ENCODE data around the gene CENPU.

The CENPU gene

DNA sequence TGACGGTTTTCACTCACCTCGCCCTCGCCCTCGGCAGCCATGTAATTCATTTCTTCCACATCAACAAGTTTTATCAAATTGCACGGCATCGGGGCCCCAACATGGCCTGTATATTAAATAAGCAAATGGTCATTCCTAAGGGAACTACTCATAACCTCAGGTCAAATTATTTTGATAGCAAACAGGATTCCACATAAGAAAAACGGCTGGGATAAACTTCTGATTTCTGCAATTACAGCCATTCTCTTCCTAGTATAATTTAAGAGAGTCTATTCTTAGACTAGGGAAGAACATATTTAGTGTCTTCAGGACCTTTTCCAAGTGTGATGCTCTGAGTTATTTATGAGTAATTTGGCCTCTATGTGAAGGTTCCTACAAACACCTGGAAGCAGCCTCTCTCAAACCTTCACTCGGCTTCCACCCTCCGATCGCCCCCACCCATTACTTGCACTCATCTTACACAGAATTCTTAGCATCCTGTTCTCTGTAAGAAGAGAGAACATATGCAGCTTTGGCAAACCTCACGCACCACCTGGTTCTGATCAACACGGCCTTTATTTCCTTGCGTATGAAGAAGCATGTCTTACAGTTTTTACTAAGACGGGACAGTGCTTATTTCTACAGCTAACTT, 29.4 kb upstream of the CENPU start:
- Mint-ChIP-seq H3K4me1 (ENCODE audit: low read depth) (peaks cover 23% of the 10 kb centered on the region), H3K27me3 (no peaks in the 10 kb centered on the region), H3K9me3 (no peaks in the 10 kb centered on the region), H3K4me3 (no peak overlapping the region), H3K27ac (peak overlapping the region; percentile 34), H3K36me3 (ENCODE audit: low read depth) (peaks cover 73% of the 10 kb centered on the region)

DNA sequence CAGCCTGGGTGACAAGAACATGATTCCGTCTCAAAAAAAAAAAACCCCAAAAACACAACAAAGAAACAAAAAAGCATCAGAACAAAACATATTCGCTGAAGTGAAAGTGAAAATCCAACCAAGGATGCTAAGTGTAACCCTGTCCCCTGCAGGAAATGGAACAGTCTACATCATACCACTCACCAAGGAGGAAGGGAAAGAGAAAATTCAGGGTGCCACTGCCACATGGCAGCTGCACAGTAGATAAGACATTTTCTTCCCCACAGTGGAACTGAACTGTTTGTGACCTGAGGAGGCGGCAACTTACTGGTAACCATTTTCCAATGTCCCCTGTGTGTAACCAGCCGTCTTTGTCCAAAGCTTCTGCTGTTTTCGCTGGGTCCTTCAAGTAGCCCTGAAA, 28.2 kb upstream of the CENPU start:
- peaks cover 23% of the 10 kb centered on the region for H3K4me1 Mint-ChIP-seq (ENCODE audit: low read depth)
- no peaks in the 10 kb centered on the region for H3K9me3 Mint-ChIP-seq
- no peaks in the 10 kb centered on the region for H3K27me3 Mint-ChIP-seq
- peaks cover 69% of the 10 kb centered on the region for H3K36me3 Mint-ChIP-seq (ENCODE audit: low read depth)
- peak overlapping the region; percentile 87 for H3K27ac Mint-ChIP-seq
- H3K4me3 Mint-ChIP-seq = peak overlapping the region; percentile 56

DNA sequence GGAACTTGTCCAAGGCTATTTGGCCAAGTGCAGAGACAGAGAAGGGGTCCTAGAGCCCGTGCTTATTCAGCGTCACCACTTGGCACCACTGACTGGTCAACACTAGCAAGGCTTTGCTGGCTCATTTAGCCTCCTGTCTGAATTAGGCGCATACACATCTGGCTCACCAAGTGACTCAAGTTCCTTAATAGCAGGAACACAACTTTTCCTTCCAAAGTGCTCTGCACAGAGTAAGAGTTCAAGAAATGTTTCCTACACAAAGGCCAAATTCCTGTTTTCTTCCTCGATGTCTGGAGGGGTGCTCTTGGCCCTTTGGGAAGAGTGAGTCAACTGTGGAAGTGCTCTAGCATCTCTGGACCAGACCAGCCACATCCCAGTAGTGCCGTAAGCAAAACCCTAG, 26.8 kb upstream of the CENPU start:
- Mint-ChIP-seq H3K27ac (no peak overlapping the region), H3K4me3 (no peak overlapping the region)

DNA sequence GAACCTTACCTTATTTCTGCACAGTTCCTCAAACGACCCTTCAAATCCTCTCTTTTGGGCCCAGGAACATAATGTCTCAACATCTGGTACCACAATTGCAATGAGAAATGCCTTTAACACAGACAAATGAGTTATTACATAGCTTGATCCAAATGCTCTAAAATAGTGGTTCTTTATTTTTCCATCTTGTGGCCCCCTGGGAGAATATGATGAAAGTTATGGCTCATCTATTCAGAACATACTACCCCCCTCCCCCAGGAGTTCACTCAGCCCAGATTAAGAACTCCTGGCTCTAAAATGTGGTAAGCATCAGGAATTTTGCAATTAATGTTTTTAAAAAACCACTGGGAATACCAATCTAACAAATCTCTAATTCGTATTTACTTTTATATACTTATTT, 23.9 kb upstream of the CENPU start:
- Mint-ChIP-seq H3K4me1 (ENCODE audit: low read depth) (peaks cover 15% of the 10 kb centered on the region), H3K9me3 (no peaks in the 10 kb centered on the region), H3K36me3 (ENCODE audit: low read depth) (peaks cover 63% of the 10 kb centered on the region), H3K4me3 (no peak overlapping the region), H3K27me3 (no peaks in the 10 kb centered on the region), H3K27ac (no peak overlapping the region)

More for the DNA sequence above, 26.8 kb upstream of the CENPU start:
- Mint-ChIP-seq H3K36me3 (ENCODE audit: low read depth) (peaks cover 68% of the 10 kb centered on the region), H3K27me3 (no peaks in the 10 kb centered on the region), H3K4me1 (ENCODE audit: low read depth) (peaks cover 23% of the 10 kb centered on the region), H3K9me3 (no peaks in the 10 kb centered on the region)

DNA sequence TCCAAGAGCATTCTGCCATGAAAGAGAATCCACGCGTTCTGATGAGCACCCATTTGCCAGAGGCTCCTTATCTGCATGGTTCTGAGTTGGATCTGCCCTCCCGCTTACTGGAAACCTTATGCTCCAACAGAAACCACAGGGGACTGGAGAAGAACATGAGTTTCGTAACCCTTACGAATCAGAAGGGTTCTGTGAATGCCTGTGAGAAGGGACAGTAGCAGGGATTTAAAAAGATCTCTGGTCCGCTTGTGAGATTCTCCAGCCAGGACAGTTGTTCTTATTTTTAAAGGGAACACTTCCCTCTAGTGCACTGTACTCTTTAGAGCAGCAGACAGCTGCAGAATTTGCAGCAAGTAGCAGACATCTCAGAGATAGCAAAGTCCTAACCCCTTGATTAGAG, 22.5 kb upstream of the CENPU start:
- peaks cover 59% of the 10 kb centered on the region for H3K36me3 Mint-ChIP-seq (ENCODE audit: low read depth)
- H3K27ac Mint-ChIP-seq = no peak overlapping the region
- H3K4me1 Mint-ChIP-seq (ENCODE audit: low read depth) = peaks cover 1% of the 10 kb centered on the region
- no peaks in the 10 kb centered on the region for H3K27me3 Mint-ChIP-seq
- no peak overlapping the region for H3K4me3 Mint-ChIP-seq
- no peaks in the 10 kb centered on the region for H3K9me3 Mint-ChIP-seq

DNA sequence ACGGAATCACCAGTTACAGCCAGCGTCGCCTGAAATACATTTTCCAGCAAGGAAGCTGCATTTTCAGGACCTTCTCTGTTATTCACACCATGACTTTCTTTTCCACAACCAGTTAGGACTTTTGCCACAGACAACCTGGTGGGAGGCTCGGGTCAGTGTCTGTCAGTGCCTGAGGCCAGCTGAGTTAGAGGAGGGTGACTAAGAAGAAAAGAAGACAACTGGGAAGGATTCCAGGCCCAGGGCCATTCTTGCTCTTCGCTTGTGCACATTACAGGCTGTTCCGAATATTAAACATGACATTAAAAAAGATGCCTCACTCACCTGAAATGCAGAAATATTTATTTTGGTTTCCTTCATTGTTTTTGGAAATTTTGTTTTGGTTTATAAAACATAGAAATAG, 21.4 kb upstream of the CENPU start:
- peaks cover 49% of the 10 kb centered on the region for H3K36me3 Mint-ChIP-seq (ENCODE audit: low read depth)
- no peaks in the 10 kb centered on the region for H3K4me1 Mint-ChIP-seq (ENCODE audit: low read depth)
- no peak overlapping the region for H3K4me3 Mint-ChIP-seq
- no peaks in the 10 kb centered on the region for H3K27me3 Mint-ChIP-seq
- no peaks in the 10 kb centered on the region for H3K9me3 Mint-ChIP-seq
- no peak overlapping the region for H3K27ac Mint-ChIP-seq

DNA sequence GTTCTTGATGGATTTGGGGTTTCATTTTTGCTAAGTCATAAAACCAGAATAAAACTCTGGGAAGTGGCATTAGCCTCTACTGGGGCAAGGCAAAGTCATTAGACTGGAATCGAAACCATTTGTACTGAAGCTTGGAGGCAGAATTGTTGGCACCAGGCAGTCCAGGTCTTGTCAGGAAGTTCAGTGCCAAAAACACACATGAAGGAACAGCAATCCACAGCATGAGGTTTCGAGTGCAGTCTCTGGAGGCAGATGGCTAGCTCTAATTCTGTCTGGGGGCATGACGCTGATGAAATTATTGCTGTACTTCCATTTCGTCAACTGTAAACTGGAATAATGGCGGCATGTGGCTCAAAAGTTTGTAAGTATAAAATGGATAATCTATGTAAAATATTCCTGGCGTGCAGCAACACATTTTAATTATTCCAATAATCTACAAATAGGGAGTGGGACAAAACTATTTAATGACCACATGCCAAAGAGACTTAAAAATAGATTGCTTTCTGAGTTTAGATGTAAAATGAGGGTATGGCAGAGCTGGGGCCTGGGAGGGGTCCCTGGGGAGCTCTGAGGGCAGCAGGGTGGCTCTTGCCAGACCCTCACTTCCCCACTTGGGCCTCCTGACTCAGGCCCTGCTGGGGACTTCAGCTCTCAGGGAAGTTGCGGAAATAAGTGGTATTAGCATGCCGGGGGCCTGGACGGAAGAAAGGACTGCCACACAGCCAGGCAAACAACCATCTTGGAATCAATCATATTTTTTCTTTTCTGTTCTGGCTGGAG, 18.8 kb upstream of the CENPU start:
- H3K4me3 Mint-ChIP-seq = no peak overlapping the region
- H3K9me3 Mint-ChIP-seq = no peaks in the 10 kb centered on the region
- H3K27me3 Mint-ChIP-seq = no peaks in the 10 kb centered on the region
- H3K36me3 Mint-ChIP-seq (ENCODE audit: low read depth) = peaks cover 34% of the 10 kb centered on the region
- H3K27ac Mint-ChIP-seq = no peak overlapping the region
- no peaks in the 10 kb centered on the region for H3K4me1 Mint-ChIP-seq (ENCODE audit: low read depth)

DNA sequence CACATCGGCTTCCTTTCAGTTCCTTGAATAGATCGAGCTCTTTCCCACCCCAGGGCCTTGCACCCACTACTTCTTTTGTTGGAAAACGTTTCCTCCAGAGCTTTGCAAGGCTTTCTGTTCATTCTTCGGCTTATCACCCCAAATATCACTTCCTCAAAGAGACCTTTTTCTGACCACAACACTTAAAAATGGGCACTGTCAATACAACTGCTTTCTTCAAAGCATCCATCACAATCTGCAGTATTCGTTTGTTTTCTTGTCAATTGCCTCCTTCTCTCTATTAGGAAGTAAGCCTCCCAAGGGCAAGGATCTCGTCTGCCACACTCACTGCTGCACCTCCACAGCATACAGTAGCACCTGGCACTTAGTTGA, 17.7 kb upstream of the CENPU start:
- Mint-ChIP-seq H3K27ac (no peak overlapping the region), H3K36me3 (ENCODE audit: low read depth) (peaks cover 22% of the 10 kb centered on the region), H3K4me1 (ENCODE audit: low read depth) (peaks cover 7% of the 10 kb centered on the region), H3K9me3 (no peaks in the 10 kb centered on the region), H3K27me3 (no peaks in the 10 kb centered on the region), H3K4me3 (no peak overlapping the region)

DNA sequence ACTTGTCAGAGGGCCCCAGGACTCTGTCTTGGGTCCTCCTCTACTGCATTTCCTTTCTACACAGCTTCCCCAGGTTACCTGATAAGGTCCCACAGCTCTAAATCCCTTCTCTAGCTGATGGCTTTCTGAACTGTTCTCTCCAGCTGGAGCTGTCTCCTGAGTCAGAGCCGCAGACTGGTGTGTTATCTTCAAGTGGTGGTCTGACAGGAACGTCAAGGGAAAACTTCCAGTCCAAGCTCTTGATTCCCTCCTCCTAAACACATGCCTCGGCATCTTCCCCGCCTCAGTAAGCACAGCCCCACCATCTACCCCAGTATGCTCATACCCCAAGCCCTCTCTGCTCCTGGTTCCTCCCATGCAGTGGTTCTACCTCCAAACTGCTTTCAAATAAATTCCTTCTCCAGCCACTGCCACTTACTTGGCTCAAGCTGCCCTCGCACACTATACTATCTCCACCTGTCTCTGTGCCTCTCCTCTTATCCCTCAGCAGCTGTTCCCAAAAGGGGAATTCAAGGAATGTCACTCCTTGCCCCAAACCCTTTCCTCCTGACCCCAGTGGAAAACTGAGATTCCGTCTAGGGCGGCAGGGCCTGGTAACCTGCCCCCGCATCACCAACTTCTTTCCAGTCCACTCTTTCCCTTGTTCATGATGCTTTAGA, 17.2 kb upstream of the CENPU start:
- peaks cover 20% of the 10 kb centered on the region for H3K36me3 Mint-ChIP-seq (ENCODE audit: low read depth)
- H3K27ac Mint-ChIP-seq = no peak overlapping the region
- H3K4me3 Mint-ChIP-seq = no peak overlapping the region
- H3K4me1 Mint-ChIP-seq (ENCODE audit: low read depth) = peaks cover 12% of the 10 kb centered on the region
- H3K9me3 Mint-ChIP-seq = no peaks in the 10 kb centered on the region
- no peaks in the 10 kb centered on the region for H3K27me3 Mint-ChIP-seq

DNA sequence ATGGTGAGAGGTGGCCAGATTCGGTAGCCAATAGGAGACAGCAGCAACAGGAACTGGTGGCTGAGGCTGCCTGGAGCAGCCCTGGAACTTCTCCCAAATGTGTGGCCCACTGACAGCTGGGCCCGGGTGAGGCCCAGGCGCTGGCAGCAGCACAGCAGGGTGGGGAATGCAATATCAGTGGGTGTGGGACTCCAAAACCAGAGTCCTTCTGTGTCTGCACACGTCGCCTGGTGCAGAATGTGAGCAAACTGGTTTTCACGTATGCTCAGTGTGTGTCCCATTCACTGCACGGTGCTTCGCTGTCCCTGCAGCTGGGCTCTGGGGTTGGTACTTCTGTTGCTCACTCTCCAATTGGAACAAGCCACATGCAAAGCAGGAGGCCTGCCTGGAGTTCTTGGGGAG, 14.4 kb upstream of the CENPU start:
- H3K27ac Mint-ChIP-seq = no peak overlapping the region
- H3K4me1 Mint-ChIP-seq (ENCODE audit: low read depth) = peaks cover 16% of the 10 kb centered on the region
- no peaks in the 10 kb centered on the region for H3K36me3 Mint-ChIP-seq (ENCODE audit: low read depth)
- H3K4me3 Mint-ChIP-seq = no peak overlapping the region
- no peaks in the 10 kb centered on the region for H3K9me3 Mint-ChIP-seq
- no peaks in the 10 kb centered on the region for H3K27me3 Mint-ChIP-seq

DNA sequence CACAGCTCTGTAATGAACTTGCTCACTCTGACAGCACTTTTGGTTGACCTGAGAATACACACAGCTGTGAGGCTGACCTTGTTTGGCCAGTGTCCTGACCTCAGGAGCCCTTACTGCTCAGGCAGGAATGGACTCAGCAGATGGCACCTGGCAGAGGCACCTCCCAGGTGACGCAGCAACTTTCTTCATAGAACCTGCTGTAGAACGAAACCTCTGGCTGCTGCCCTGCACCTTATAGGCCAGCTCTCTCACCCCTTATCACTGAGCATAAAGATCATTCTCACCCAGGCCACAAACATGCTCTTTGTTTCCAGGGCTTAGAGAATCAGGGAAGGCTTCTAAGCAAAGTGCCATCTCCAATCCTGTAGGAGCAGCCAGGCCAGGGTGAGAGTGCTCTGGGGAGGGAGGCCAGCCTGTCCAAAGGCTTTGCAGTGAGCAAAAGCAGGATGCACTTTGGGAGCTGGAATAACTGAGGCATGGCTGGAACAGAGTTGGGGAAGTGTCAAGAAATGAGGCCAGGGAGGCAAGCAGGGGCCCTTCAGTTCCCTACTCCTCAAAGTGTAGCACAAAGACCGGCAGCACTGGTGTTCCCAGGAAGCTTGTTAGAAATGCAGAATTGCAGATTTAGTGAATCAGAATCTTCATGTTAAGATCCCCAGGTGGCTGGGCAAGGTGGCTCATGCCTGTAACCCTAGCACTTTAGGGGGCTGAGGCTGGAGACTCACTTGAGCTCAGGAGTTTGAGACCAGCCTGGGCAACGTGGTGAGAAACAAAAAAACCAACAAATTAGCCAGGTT, 13.3 kb upstream of the CENPU start:
- no peak overlapping the region for H3K4me3 Mint-ChIP-seq

DNA sequence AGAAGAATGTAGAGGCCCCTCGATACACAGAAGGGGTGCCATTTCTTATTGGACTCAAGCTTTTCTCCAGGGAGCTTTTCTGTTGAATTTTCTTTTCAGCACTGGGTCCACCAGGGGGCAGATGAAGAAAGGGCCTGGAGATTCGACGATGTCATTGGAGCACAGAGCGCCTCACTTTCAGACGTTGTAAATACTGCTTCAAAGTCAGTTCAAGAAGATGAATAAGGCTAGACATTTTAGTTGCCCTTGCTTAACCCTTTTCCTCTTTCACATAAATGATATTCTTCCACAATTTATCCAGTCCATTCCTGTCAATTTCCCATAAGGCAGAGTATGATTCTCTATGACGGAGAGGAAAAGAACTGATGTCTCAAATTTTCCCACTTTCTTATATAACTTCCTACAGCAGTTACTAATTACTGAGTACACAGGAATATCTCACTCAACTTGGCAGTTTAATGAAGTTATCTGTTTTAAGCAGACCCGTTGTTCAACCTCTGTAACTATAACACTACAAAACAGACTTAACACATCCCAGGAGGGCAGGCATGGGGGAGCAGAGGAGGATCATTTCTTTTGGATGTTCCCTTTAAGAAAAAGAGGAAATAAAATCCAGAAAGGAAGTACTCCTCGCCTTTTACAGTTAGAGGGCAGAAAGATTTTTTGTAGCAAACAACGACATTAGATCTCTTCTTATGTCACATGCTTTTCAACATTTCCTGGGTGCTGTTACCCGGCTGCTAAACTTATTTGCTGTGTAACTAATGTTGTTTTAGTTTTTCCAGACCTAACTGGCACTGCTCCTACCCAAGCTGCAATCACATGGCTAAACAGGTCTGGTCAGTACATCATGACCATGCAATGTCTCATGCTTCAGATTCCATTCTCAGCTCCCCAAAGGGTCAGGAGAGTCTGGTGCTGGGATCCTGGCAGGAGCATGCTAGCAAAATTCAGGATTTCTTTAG, 12.2 kb upstream of the CENPU start:
- Mint-ChIP-seq H3K36me3 (ENCODE audit: low read depth) (no peaks in the 10 kb centered on the region), H3K27ac (no peak overlapping the region), H3K9me3 (no peaks in the 10 kb centered on the region), H3K4me3 (no peak overlapping the region), H3K4me1 (ENCODE audit: low read depth) (peaks cover 16% of the 10 kb centered on the region), H3K27me3 (no peaks in the 10 kb centered on the region)

More for the DNA sequence above, 13.3 kb upstream of the CENPU start:
- Mint-ChIP-seq H3K27ac (no peak overlapping the region), H3K36me3 (ENCODE audit: low read depth) (no peaks in the 10 kb centered on the region), H3K9me3 (no peaks in the 10 kb centered on the region), H3K27me3 (no peaks in the 10 kb centered on the region), H3K4me1 (ENCODE audit: low read depth) (peaks cover 16% of the 10 kb centered on the region)

DNA sequence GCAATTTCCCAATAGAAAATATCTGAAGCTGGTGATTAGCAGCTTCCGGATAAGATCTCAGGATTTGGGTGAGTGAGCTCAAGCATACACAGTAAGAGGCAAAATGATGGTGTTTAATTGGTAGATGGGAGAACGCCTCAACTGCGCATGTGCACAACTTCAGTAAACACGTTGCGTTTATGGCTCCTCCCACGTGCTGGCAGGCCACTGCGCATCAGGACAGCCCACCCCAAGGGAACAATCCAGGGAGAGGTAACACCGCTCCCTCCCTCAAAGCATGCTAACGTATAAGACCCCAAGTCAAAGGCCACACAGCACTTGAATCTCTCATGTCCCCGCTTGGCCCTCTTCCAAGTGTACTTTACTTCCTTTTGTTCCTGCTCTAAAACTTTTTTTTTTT, 10.3 kb upstream of the CENPU start:
- peaks cover 28% of the 10 kb centered on the region for H3K4me1 Mint-ChIP-seq (ENCODE audit: low read depth)
- H3K9me3 Mint-ChIP-seq = no peaks in the 10 kb centered on the region
- H3K27ac Mint-ChIP-seq = no peak overlapping the region
- H3K27me3 Mint-ChIP-seq = no peaks in the 10 kb centered on the region
- no peak overlapping the region for H3K4me3 Mint-ChIP-seq
- no peaks in the 10 kb centered on the region for H3K36me3 Mint-ChIP-seq (ENCODE audit: low read depth)

DNA sequence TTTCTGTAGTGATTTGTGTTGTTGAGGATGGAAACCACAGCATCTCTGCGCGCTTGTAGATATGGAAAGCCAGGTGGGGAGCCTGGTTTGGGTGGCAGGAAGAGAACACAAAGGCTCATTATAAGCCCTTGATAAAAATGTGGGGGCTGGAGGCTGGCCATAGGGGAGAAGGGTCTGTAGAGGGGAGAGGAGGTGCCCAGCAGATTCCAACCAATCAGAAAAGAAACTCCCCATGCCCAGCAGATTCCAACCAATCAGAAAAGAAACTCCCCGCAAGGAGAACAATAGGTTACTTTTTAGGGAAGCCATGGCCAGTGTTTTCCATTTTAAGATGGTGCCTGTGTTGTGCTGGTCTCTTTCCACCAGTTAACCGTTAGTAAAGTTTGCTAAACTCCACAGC, 9.8 kb upstream of the CENPU start:
- Mint-ChIP-seq H3K9me3 (no peaks in the 10 kb centered on the region), H3K4me1 (ENCODE audit: low read depth) (peaks cover 31% of the 10 kb centered on the region), H3K36me3 (ENCODE audit: low read depth) (no peaks in the 10 kb centered on the region), H3K27me3 (no peaks in the 10 kb centered on the region), H3K27ac (no peak overlapping the region), H3K4me3 (no peak overlapping the region)

Measured in stimulated activated naive CD8-positive, alpha-beta T cell treated with anti-CD3 and anti-CD28 coated beads, Interleukin-15, Interleukin-2, amounts not matched to agents 100 ng/mL and 50 ng/mL, for 24 hours (primary cell).